ENCODE data around the gene TIAL1.

Gene TIAL1

GRCh38 chr10:119526621-119527592 is 69.9 kb downstream of the TIAL1 start:
- DNase-seq, result no peak

GRCh38 chr10:119526149-119526548 is 70.6 kb downstream of the TIAL1 start:
- no peak for DNase-seq

GRCh38 chr10:119525116-119525515 is 71.6 kb downstream of the TIAL1 start:
- DNase-seq, result no peak

GRCh38 chr10:119524720-119525070 is 72.1 kb downstream of the TIAL1 start:
- no peak for DNase-seq

- no peak for DNase-seq
Observed at GRCh38 chr10:119523895-119524719, 72.7 kb downstream of the TIAL1 start.

Data from right hindlimb (tissue), 1 donor.